ENCODE measurements around the gene TNRC18. TPM values are rescaled to one million over a fixed set of nuclear protein-coding genes. Genes with fewer than 3 reads are reported as not detected.

Gene TNRC18
- total and polyA plus RNA-seq, 2 experiments from 2014 or later, result 18.1 to 52.8 TPM

DNA sequence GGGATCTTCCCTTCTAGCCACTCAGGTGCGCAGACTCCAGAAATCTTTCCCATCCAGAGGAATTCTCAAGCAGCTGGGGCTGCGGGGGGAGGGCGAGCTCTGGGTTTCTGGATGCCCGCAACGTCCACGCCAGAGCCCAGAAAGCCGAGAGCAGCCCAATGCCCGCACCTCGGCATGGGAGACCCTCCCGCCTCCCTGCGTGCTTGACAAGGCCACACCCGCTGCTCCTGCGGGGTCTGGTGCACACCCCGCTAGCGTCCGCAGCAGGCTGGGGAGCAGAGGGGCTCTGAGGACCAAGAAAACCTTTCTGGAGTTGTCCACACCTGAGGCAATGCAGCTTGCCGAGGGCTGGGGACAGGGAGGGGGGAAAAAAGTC is 74.6 kb downstream of the TNRC18 start:
- peaks cover 67% of the 10 kb centered on the region for H3K79me2 ChIP-seq
- H3K9me2 ChIP-seq (replicated peaks; ENCODE audit: insufficient read depth), result no peaks in the 10 kb centered on the region
- H3K36me3 ChIP-seq (replicated peaks; ENCODE audit: insufficient read depth, low read depth), result no peaks in the 10 kb centered on the region
- H3K4me3 ChIP-seq, result no peak overlapping the region
- no peaks in the 10 kb centered on the region for H3K27me3 ChIP-seq
- no peak for DNase-seq (ENCODE audit: low spot score)
- no peak overlapping the region for H3K4me2 ChIP-seq
- H3K27ac ChIP-seq, result no peak overlapping the region
- 93% methylated on average over 15 of the region's 17 CpGs for WGBS (ENCODE audit: low lambda C conversion rate, missing lambda C conversion rate)
- H4K20me1 ChIP-seq (ENCODE audit: insufficient read depth, poor library complexity, severe bottlenecking), result peaks cover 58% of the 10 kb centered on the region
- TF ChIP-seq EZH2 (IDR thresholded peaks at IDR 0.05; ENCODE audit: borderline replicate concordance), result no peak
- TF ChIP-seq, protein P1, sequence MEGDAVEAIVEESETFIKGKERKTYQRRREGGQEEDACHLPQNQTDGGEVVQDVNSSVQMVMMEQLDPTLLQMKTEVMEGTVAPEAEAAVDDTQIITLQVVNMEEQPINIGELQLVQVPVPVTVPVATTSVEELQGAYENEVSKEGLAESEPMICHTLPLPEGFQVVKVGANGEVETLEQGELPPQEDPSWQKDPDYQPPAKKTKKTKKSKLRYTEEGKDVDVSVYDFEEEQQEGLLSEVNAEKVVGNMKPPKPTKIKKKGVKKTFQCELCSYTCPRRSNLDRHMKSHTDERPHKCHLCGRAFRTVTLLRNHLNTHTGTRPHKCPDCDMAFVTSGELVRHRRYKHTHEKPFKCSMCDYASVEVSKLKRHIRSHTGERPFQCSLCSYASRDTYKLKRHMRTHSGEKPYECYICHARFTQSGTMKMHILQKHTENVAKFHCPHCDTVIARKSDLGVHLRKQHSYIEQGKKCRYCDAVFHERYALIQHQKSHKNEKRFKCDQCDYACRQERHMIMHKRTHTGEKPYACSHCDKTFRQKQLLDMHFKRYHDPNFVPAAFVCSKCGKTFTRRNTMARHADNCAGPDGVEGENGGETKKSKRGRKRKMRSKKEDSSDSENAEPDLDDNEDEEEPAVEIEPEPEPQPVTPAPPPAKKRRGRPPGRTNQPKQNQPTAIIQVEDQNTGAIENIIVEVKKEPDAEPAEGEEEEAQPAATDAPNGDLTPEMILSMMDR (IDR thresholded peaks at IDR 0.05; ENCODE audit: poor library complexity), result no peak
- no peak for TF ChIP-seq EZH2phosphoT487 (IDR thresholded peaks at IDR 0.05; ENCODE audit: low read depth, severe bottlenecking, unreplicated experiment)
- no peaks in the 10 kb centered on the region for H3K9me3 ChIP-seq (ENCODE audit: low read depth)
- H2AFZ ChIP-seq, result no peak overlapping the region
- peaks cover 7% of the 10 kb centered on the region for H3K4me1 ChIP-seq (ENCODE audit: insufficient read depth)

DNA sequence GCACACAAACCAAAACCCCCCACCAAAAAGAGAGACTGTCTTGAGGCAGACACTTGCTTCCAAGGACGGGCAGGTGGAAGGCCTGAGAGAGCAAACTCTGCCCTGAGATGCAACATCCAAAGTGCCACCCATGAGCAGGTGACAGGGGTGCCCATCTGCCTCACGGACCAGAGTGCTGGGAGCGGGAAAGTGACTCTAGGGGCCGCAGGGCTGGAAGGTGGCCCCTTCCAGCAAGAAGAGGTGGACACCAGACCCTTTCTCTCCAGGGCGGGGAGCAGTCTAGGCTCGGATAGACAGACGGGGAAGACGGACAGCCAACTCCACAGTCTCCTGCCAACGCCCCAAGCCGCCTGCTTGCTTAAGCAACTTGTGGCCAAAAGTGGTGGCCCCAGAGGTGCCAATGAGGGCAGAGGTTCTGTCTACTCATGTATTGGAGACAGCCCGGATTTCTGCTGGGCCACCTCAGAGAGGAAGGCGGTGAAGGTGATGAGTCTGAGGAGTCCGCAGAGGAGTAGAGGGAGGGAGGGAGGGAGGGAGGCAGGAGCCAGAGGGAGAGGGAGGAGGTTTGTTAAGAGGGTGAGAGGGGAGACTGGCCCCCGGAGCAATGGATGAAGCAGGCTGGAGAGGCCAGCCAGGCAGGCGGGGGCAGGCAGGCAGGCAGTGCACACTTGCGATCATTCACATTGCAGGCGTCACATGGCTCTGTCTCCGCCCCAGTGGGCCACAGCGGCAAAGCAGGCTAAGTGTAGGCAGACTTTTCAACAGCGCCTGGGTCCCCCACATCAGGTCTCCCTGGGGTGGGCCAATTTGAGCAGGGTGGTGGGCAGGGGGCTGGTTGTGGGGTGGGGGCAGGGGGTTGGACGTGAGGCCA is 75.3 kb downstream of the TNRC18 start:
- Histone ChIP-seq H3K9me2 (replicated peaks; ENCODE audit: insufficient read depth) (no peaks in the 10 kb centered on the region), H3K4me1 (ENCODE audit: insufficient read depth) (peaks cover under 1% of the 10 kb centered on the region), H3K9me3 (ENCODE audit: low read depth) (no peaks in the 10 kb centered on the region), H3K4me3 (no peak overlapping the region), H3K27ac (no peak overlapping the region), H3K36me3 (replicated peaks; ENCODE audit: insufficient read depth, low read depth) (no peaks in the 10 kb centered on the region), H3K27me3 (no peaks in the 10 kb centered on the region), H3K4me2 (no peak overlapping the region), H4K20me1 (ENCODE audit: insufficient read depth, poor library complexity, severe bottlenecking) (peaks cover 52% of the 10 kb centered on the region), H3K79me2 (peaks cover 60% of the 10 kb centered on the region), H2AFZ (no peak overlapping the region)
- DNase-seq (ENCODE audit: low spot score), result no peak
- TF ChIP-seq EZH2phosphoT487 (IDR thresholded peaks at IDR 0.05; ENCODE audit: low read depth, severe bottlenecking, unreplicated experiment) (no peak), EZH2 (IDR thresholded peaks at IDR 0.05; ENCODE audit: borderline replicate concordance) (no peak)
- TF ChIP-seq, protein P1 (IDR thresholded peaks at IDR 0.05; ENCODE audit: poor library complexity), result no peak
- 96% methylated on average over 17 of the region's 21 CpGs for WGBS (ENCODE audit: low lambda C conversion rate, missing lambda C conversion rate)

DNA sequence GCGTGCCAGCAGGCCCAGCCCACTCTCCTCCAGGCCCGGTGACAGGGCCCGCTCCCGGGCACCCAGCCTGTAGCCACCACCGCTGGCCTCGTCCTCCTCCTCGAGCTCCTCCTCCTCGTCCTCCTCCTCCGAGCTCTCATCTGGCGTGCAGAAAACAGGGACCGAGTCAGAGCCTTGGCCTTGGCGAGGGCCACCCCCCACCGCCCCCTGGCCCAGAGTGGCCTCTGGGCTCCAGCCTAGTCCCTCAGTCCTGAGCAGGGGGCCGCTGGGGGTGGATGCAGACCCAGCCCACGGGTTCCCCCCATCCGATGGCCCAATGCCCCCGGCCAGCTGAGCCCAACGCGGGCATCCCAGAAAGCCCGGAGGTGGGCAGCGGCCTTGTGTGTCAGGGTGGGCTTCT is 78.0 kb downstream of the TNRC18 start:
- Histone ChIP-seq H3K36me3 (replicated peaks; ENCODE audit: insufficient read depth, low read depth) (no peaks in the 10 kb centered on the region), H2AFZ (no peak overlapping the region), H3K27ac (no peak overlapping the region), H3K4me2 (no peak overlapping the region), H3K27me3 (no peaks in the 10 kb centered on the region), H3K79me2 (peaks cover 33% of the 10 kb centered on the region), H4K20me1 (ENCODE audit: insufficient read depth, poor library complexity, severe bottlenecking) (peaks cover 25% of the 10 kb centered on the region), H3K4me3 (no peak overlapping the region), H3K4me1 (ENCODE audit: insufficient read depth) (no peaks in the 10 kb centered on the region), H3K9me2 (replicated peaks; ENCODE audit: insufficient read depth) (no peaks in the 10 kb centered on the region), H3K9me3 (ENCODE audit: low read depth) (no peaks in the 10 kb centered on the region)
- no peak for DNase-seq (ENCODE audit: low spot score)
- TF ChIP-seq EZH2phosphoT487 (IDR thresholded peaks at IDR 0.05; ENCODE audit: low read depth, severe bottlenecking, unreplicated experiment) (no peak), EZH2 (IDR thresholded peaks at IDR 0.05; ENCODE audit: borderline replicate concordance) (no peak)
- TF ChIP-seq, protein P1 (IDR thresholded peaks at IDR 0.05; ENCODE audit: poor library complexity), result no peak
- WGBS (ENCODE audit: low lambda C conversion rate, missing lambda C conversion rate), result over 99% methylated on average over 15 of the region's 21 CpGs
